ENCODE results near the gene ZC3H12C. TPM values are rescaled to one million over a fixed set of nuclear protein-coding genes. Genes with fewer than 3 reads are reported as not detected.

ZC3H12C gene
- total and polyA plus RNA-seq, 5 donors from 2014 or later = 0.02 to 3.0 (median 0.14) TPM; not detected in 1

DNA sequence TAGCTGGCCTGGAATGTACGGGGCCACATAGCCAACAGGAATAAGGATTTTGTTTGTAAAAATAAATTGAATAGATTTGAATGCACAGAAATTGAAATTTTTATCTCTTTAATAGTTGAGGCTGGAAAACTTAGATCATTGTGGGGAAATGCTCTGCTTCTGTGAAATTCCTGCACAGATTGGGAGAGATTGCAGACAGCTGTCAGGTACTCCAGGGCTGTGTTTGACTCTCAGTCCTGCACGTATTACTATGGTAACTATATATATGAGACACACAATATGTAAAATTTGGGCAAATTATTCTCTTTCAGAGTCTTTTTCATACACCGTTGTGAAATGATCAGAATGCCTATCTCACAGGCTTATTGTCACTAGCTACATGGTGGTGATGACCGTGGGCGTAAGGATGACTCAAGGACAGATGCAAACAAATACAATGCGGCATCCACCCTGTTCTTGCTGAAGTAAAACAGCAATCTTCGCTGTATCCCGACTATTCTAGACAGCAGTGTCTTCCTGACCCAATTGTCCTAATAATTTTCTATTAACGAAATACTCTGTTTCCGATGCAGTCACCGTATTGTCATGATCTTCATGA is 79.4 kb downstream of the ZC3H12C start:
- H3K27me3 ChIP-seq (ENCODE audit: control insufficient read depth, insufficient read depth, low read length) = peaks cover 5% of the 10 kb centered on the region
- H3K9me3 ChIP-seq (ENCODE audit: control insufficient read depth in 2 of 2, low read length in 2 of 2) = no peaks in the 10 kb centered on the region
- Mint-ChIP-seq H3K27ac (no peak overlapping the region), H3K4me3 (no peak overlapping the region), H3K9me3 (peaks cover 0 to 1% (median 0%) of the 10 kb centered on the region in 7 donors), H3K36me3 (no peaks in the 10 kb centered on the region), H3K27me3 (peaks cover 16% of the 10 kb centered on the region), H3K4me1 (peaks cover 0 to 7% (median 6%) of the 10 kb centered on the region in 4 donors)
- no peak overlapping the region for H3K27ac ChIP-seq (ENCODE audit: insufficient read depth, low read length, poor library complexity, severe bottlenecking)
- H3K4me1 ChIP-seq (ENCODE audit: control insufficient read depth, insufficient read depth, low read length, poor library complexity, severe bottlenecking) = no peaks in the 10 kb centered on the region
- H3K36me3 ChIP-seq (ENCODE audit: control insufficient read depth, insufficient read depth, low read length) = no peaks in the 10 kb centered on the region
- no peak for DNase-seq
- ATAC-seq (ENCODE audit: low read depth in 2 of 2) = no peak
- H3K4me3 ChIP-seq (ENCODE audit: low read depth, low read length) = no peak overlapping the region

DNA sequence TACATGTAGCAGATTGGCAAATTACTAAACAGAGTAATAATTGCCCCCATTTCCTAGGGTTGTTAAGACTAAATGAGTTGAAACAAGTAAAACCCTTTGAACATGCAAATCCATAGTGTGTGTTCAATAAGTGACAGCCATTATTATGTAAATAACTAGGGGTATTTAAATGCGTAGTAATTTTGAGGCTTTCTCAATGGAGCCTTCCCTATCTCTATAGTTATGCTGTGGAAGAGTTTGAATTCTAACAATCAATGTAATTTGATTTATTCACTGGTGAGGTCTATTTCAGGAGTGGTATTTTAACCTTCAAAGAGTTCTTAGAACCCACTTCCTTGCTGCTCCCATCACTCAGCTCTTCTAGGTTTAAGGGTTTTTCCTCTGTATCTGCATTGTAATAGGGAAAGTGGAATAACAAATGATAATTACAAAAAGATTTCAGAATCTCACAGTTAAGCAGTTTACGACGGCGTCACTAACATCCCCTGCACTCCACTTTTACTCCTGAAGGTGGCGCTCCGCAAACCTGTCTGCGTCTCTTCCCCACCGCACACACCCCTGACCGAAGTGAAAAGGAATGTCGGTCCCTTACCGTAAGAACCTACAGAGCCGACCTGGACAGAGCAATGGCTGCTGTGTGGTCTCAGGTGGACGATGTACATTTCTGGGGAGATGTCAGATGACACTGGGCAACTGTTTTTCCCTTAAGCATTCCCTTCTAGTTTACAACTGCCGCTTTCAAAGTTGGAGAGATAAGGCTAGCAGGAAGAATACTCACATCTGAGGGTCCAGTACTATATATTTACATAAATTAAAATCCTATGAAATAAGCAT is 80.8 kb downstream of the ZC3H12C start:
- peak overlapping the region in 2 of 4 donors; percentile 44 to 68 for H3K4me3 Mint-ChIP-seq
- DNase-seq (peak; percentile 34 to 64 (median 48)), ATAC-seq (ENCODE audit: low read depth in 2 of 2) (peak; percentile 71 to 76)
- Histone ChIP-seq H3K4me1 (ENCODE audit: control insufficient read depth, insufficient read depth, low read length, poor library complexity, severe bottlenecking) (no peaks in the 10 kb centered on the region), H3K27me3 (ENCODE audit: control insufficient read depth, insufficient read depth, low read length) (peaks cover 5% of the 10 kb centered on the region), H3K4me3 (ENCODE audit: low read depth, low read length) (peak overlapping the region; percentile 46), H3K9me3 (ENCODE audit: control insufficient read depth in 2 of 2, low read length in 2 of 2) (no peaks in the 10 kb centered on the region), H3K36me3 (ENCODE audit: control insufficient read depth, insufficient read depth, low read length) (no peaks in the 10 kb centered on the region), H3K27ac (ENCODE audit: insufficient read depth, low read length, poor library complexity, severe bottlenecking) (no peak overlapping the region)
- peaks cover 0 to 7% (median 6%) of the 10 kb centered on the region in 4 donors for H3K4me1 Mint-ChIP-seq
- peaks cover 16% of the 10 kb centered on the region for H3K27me3 Mint-ChIP-seq
- peaks cover 0 to 1% (median 0%) of the 10 kb centered on the region in 7 donors for H3K9me3 Mint-ChIP-seq
- peak overlapping the region in 1 of 3 donors; percentile 5 for H3K27ac Mint-ChIP-seq
- no peaks in the 10 kb centered on the region for H3K36me3 Mint-ChIP-seq

DNA sequence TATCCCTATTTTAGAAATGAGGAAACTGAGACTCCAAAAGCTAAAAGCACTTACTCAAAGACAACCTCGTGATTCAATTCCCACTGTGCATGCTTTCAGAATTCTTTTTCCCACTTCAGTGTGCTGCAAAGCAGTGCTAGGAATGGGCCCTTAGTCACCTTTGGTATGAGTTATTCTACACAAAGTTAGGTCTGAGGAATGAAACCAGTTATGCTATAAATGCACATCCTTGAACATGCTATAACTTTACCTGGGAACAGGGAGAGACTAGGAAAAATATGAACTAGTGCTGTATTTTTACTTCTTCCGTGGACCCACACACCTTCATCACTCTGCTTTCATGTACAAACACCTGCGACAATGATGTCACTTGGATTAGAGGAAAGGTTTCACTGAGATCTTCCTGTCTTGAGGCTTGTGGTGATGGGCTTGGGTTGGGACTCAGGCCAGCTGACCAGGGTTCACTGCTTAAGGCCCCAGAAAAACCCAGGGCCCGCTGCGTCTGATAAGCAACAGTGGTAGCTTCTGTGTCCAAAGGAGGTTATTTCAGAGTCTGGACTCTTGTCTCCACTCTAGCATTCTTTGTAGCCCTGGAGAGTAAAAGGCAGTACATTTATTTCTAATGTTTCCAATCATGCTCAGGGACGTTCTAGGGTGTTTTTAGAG is 81.6 kb downstream of the ZC3H12C start:
- Mint-ChIP-seq H3K36me3 (no peaks in the 10 kb centered on the region), H3K27me3 (peaks cover 16% of the 10 kb centered on the region), H3K27ac (no peak overlapping the region), H3K4me1 (peaks cover 0 to 7% (median 6%) of the 10 kb centered on the region in 4 donors), H3K4me3 (no peak overlapping the region), H3K9me3 (peaks cover 0 to 1% (median 0%) of the 10 kb centered on the region in 7 donors)
- no peaks in the 10 kb centered on the region for H3K9me3 ChIP-seq (ENCODE audit: control insufficient read depth in 2 of 2, low read length in 2 of 2)
- DNase-seq (no peak), ATAC-seq (ENCODE audit: low read depth in 2 of 2) (no peak)
- no peaks in the 10 kb centered on the region for H3K36me3 ChIP-seq (ENCODE audit: control insufficient read depth, insufficient read depth, low read length)
- H3K4me3 ChIP-seq (ENCODE audit: low read depth, low read length) = no peak overlapping the region
- H3K27ac ChIP-seq (ENCODE audit: insufficient read depth, low read length, poor library complexity, severe bottlenecking) = no peak overlapping the region
- no peaks in the 10 kb centered on the region for H3K4me1 ChIP-seq (ENCODE audit: control insufficient read depth, insufficient read depth, low read length, poor library complexity, severe bottlenecking)
- peaks cover 5% of the 10 kb centered on the region for H3K27me3 ChIP-seq (ENCODE audit: control insufficient read depth, insufficient read depth, low read length)

DNA sequence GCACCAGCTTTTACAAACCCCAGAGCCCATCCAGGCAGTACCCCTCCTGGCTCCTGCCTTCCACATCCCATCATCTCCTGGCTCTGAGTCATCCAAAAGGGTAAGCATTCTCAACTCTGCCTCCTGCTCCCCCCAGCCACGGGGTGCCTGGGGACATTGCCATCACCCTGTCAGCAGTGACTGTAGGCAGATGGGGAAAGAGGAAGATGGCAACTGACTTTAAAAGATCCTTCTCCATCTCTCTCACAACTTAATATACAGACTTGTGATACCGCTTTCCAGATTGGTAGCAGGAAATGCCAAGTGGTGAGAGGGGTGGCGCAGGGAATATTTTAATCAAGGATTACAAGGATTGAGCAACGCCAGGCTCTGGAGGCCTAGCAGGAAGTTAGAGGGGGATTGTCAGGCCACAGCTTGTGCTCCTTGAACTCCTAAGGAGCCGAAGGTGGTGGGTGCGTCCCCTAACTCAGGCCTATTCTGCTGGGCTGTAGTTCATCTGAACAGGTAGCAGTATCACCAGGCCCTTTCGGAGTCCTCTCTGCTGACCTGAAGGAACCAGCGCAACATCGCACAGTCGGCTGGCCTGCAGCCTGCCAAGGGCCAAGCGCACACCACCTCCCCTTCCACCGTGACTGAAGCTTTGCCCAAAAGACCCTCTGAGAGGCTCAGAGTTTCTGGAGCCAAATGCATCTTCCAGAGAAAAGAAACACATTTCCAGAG is 83.3 kb downstream of the ZC3H12C start:
- Mint-ChIP-seq H3K4me1 (peaks cover 0 to 7% (median 6%) of the 10 kb centered on the region in 4 donors), H3K4me3 (no peak overlapping the region), H3K9me3 (no peaks in the 10 kb centered on the region), H3K36me3 (no peaks in the 10 kb centered on the region), H3K27me3 (peaks cover 13% of the 10 kb centered on the region), H3K27ac (no peak overlapping the region)
- DNase-seq (no peak), ATAC-seq (ENCODE audit: low read depth in 2 of 2) (no peak)
- Histone ChIP-seq H3K27me3 (ENCODE audit: control insufficient read depth, insufficient read depth, low read length) (peaks cover 5% of the 10 kb centered on the region), H3K36me3 (ENCODE audit: control insufficient read depth, insufficient read depth, low read length) (no peaks in the 10 kb centered on the region), H3K9me3 (ENCODE audit: control insufficient read depth in 2 of 2, low read length in 2 of 2) (no peaks in the 10 kb centered on the region), H3K4me1 (ENCODE audit: control insufficient read depth, insufficient read depth, low read length, poor library complexity, severe bottlenecking) (no peaks in the 10 kb centered on the region), H3K27ac (ENCODE audit: insufficient read depth, low read length, poor library complexity, severe bottlenecking) (no peak overlapping the region), H3K4me3 (ENCODE audit: low read depth, low read length) (no peak overlapping the region)

DNA sequence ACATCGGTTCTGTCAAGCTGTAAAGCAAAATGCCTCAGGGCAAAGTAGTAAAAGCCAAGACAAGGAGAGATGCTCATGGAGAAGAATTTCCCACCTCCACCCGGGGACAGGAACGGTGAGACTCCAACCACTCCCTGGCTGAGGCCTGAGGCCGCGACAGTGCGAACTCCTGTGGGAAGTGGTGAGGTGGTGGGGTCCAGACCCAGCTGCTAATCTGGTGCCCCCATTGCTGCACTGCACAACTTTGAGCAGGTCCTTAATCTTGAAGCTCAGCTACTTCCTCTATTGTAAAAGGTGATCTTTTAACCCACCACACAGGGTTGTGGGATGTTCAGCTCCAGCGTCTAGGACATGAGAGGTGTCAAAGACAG is 83.9 kb downstream of the ZC3H12C start:
- Mint-ChIP-seq H3K9me3 (no peaks in the 10 kb centered on the region), H3K4me3 (no peak overlapping the region), H3K27ac (no peak overlapping the region), H3K4me1 (peaks cover 0 to 7% (median 6%) of the 10 kb centered on the region in 4 donors), H3K36me3 (no peaks in the 10 kb centered on the region), H3K27me3 (peaks cover 10% of the 10 kb centered on the region)
- Histone ChIP-seq H3K9me3 (ENCODE audit: control insufficient read depth in 2 of 2, low read length in 2 of 2) (no peaks in the 10 kb centered on the region), H3K4me1 (ENCODE audit: control insufficient read depth, insufficient read depth, low read length, poor library complexity, severe bottlenecking) (no peaks in the 10 kb centered on the region), H3K4me3 (ENCODE audit: low read depth, low read length) (no peak overlapping the region), H3K27ac (ENCODE audit: insufficient read depth, low read length, poor library complexity, severe bottlenecking) (no peak overlapping the region), H3K36me3 (ENCODE audit: control insufficient read depth, insufficient read depth, low read length) (no peaks in the 10 kb centered on the region), H3K27me3 (ENCODE audit: control insufficient read depth, insufficient read depth, low read length) (peaks cover 3% of the 10 kb centered on the region)
- DNase-seq (no peak), ATAC-seq (ENCODE audit: low read depth in 2 of 2) (no peak)

DNA sequence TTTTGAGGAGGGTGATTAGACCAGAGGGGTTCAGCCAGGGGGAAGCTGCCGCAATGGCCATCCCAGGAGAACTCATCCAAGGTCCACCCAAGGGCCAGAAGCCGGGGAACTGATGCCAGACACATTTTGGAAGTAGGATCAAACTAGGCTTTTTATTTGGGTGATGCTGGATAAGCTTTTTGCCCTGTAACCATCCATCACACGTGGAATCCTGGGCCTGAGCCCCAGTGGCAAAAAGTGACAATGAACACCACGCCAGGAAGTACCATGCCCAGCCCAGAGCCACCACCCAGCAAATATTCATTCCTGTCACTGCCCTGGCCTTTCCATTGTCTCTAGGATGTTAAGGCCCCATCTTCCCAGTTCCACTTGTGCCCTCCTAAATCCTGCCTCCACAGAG is 85.9 kb downstream of the ZC3H12C start:
- Histone ChIP-seq H3K4me3 (ENCODE audit: low read depth, low read length) (no peak overlapping the region), H3K9me3 (ENCODE audit: control insufficient read depth in 2 of 2, low read length in 2 of 2) (no peaks in the 10 kb centered on the region), H3K4me1 (ENCODE audit: control insufficient read depth, insufficient read depth, low read length, poor library complexity, severe bottlenecking) (no peaks in the 10 kb centered on the region), H3K36me3 (ENCODE audit: control insufficient read depth, insufficient read depth, low read length) (no peaks in the 10 kb centered on the region), H3K27me3 (ENCODE audit: control insufficient read depth, insufficient read depth, low read length) (no peaks in the 10 kb centered on the region), H3K27ac (ENCODE audit: insufficient read depth, low read length, poor library complexity, severe bottlenecking) (no peak overlapping the region)
- ATAC-seq (ENCODE audit: low read depth in 2 of 2) = no peak
- Mint-ChIP-seq H3K4me3 (no peak overlapping the region), H3K27ac (no peak overlapping the region), H3K9me3 (no peaks in the 10 kb centered on the region), H3K36me3 (no peaks in the 10 kb centered on the region), H3K4me1 (peaks cover 0 to 3% (median 2%) of the 10 kb centered on the region in 4 donors), H3K27me3 (peaks cover 5% of the 10 kb centered on the region)
- no peak for DNase-seq

DNA sequence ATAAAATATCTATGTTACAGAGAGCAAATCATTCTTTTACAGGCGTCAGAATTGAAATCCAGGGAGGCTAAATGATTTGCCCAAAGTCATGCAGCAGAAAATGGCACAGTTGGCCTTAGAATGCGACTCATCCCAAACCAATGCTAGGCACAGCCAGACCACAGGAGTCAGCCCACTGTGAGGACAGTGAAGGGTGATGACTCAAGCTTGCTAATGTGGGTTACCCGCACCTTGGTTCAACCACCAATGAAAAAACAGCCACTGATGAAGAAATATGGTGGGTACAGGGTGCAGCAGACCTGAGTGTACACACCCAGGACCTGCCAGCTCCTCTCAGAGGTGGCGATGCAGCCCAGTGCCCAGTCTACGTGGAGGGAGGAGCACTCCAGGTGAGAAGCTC is 89.7 kb downstream of the ZC3H12C start:
- Mint-ChIP-seq H3K27ac (no peak overlapping the region), H3K4me3 (no peak overlapping the region), H3K36me3 (no peaks in the 10 kb centered on the region), H3K9me3 (no peaks in the 10 kb centered on the region), H3K27me3 (no peaks in the 10 kb centered on the region), H3K4me1 (no peaks in the 10 kb centered on the region)
- Histone ChIP-seq H3K9me3 (ENCODE audit: control insufficient read depth in 2 of 2, low read length in 2 of 2) (no peaks in the 10 kb centered on the region), H3K36me3 (ENCODE audit: control insufficient read depth, insufficient read depth, low read length) (no peaks in the 10 kb centered on the region), H3K4me3 (ENCODE audit: low read depth, low read length) (no peak overlapping the region), H3K27me3 (ENCODE audit: control insufficient read depth, insufficient read depth, low read length) (no peaks in the 10 kb centered on the region), H3K27ac (ENCODE audit: insufficient read depth, low read length, poor library complexity, severe bottlenecking) (no peak overlapping the region), H3K4me1 (ENCODE audit: control insufficient read depth, insufficient read depth, low read length, poor library complexity, severe bottlenecking) (no peaks in the 10 kb centered on the region)
- no peak for DNase-seq
- ATAC-seq (ENCODE audit: low read depth in 2 of 2) = no peak

All from CD4-positive, CD25-positive, alpha-beta regulatory T cell (primary cell).